ENCODE data around the gene GPRC5C.

The GPRC5C gene

DNA sequence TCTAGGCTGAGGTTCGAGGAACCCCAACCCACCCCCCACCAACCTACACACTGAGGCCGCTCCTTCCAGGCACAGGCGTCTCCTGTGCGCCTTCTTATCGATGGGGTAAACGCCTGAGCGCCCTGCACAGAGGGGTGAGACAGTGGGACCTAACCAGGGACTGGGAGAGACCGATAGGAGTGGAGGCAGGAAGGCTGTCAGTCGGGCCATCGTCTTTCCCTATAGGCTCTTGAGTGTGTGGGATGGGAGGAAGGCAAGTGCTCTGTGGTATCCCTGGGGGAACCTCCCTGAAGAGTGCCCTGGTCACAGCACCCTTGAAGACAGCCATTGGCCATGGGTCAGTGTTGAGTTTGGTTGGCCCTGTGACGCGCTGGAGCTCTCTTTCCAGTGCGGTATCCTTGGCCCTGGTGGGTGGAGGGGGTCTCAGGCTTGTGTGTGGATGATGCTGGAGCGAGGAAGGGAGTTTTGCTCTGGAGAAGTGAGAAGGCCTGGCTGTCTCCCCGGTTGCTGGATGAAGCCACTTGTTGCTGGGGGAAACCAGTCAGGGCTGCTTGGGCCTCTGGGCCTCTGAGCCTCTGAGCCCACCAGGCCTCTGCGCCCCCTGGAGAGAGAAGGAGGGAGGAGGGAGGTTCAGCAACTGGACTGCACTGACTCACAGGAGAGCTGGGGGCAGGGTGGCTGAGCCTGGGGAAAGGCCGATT, 1.7 kb downstream of the GPRC5C start:
- H3K4me1 ChIP-seq = peaks cover 17% of the 10 kb centered on the region
- peak overlapping the region; percentile 57 for H3K27ac ChIP-seq
- no peaks in the 10 kb centered on the region for H3K9me3 ChIP-seq (ENCODE audit: control insufficient read depth, low read length)
- no peaks in the 10 kb centered on the region for H3K36me3 ChIP-seq (ENCODE audit: control insufficient read depth, insufficient read depth, low read length)
- H2AFZ ChIP-seq = no peak overlapping the region
- peak overlapping the region; percentile 94 for H3K4me3 ChIP-seq (ENCODE audit: low read depth, low read length)
- peak overlapping the region; percentile 82 for H3K4me2 ChIP-seq (ENCODE audit: low read length)
- H3K9ac ChIP-seq = no peak overlapping the region
- H3K79me2 ChIP-seq = peaks cover 21% of the 10 kb centered on the region
- H3K27me3 ChIP-seq (ENCODE audit: control insufficient read depth, insufficient read depth, low read length) = no peaks in the 10 kb centered on the region
- TF ChIP-seq, protein P1, sequence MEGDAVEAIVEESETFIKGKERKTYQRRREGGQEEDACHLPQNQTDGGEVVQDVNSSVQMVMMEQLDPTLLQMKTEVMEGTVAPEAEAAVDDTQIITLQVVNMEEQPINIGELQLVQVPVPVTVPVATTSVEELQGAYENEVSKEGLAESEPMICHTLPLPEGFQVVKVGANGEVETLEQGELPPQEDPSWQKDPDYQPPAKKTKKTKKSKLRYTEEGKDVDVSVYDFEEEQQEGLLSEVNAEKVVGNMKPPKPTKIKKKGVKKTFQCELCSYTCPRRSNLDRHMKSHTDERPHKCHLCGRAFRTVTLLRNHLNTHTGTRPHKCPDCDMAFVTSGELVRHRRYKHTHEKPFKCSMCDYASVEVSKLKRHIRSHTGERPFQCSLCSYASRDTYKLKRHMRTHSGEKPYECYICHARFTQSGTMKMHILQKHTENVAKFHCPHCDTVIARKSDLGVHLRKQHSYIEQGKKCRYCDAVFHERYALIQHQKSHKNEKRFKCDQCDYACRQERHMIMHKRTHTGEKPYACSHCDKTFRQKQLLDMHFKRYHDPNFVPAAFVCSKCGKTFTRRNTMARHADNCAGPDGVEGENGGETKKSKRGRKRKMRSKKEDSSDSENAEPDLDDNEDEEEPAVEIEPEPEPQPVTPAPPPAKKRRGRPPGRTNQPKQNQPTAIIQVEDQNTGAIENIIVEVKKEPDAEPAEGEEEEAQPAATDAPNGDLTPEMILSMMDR (IDR thresholded peaks at IDR 0.05) = no peak

DNA sequence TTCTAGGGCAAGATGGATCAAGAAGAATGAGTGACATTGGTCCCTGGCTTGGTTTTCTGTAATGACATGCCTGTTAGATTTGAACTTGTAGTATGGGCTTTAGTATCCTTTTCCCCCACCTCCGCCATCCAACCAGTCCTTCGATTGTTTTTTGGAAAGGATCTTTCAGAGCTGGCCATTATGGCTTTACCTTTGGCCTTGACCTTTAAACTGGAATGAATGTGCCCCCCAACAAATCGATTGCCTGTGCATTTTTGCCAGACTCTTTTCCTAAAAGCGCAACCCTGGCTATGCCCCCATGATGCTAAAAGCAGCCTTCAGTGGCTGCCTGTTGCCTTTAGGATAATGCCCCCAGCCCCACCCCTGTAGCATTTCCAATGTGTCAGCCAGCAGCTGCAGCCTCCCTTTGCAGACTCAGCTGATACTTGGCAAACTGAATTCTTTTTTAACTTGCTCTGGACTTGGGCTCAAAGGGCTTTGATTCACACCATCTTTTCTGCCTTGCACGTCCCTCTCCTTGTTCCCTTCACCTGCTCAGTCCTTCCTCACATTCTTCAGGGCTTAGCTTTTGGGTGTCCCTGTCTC, 4.0 kb downstream of the GPRC5C start:
- H3K27me3 ChIP-seq (ENCODE audit: control insufficient read depth, insufficient read depth, low read length) = no peaks in the 10 kb centered on the region
- H3K27ac ChIP-seq = no peak overlapping the region
- peaks cover 21% of the 10 kb centered on the region for H3K79me2 ChIP-seq
- no peak overlapping the region for H2AFZ ChIP-seq
- no peaks in the 10 kb centered on the region for H3K9me3 ChIP-seq (ENCODE audit: control insufficient read depth, low read length)
- TF ChIP-seq, protein P1 (IDR thresholded peaks at IDR 0.05) = no peak
- H3K4me1 ChIP-seq = peaks cover 8% of the 10 kb centered on the region
- H3K9ac ChIP-seq = no peak overlapping the region
- no peak overlapping the region for H3K4me3 ChIP-seq (ENCODE audit: low read depth, low read length)
- H3K4me2 ChIP-seq (ENCODE audit: low read length) = no peak overlapping the region
- no peaks in the 10 kb centered on the region for H3K36me3 ChIP-seq (ENCODE audit: control insufficient read depth, insufficient read depth, low read length)

DNA sequence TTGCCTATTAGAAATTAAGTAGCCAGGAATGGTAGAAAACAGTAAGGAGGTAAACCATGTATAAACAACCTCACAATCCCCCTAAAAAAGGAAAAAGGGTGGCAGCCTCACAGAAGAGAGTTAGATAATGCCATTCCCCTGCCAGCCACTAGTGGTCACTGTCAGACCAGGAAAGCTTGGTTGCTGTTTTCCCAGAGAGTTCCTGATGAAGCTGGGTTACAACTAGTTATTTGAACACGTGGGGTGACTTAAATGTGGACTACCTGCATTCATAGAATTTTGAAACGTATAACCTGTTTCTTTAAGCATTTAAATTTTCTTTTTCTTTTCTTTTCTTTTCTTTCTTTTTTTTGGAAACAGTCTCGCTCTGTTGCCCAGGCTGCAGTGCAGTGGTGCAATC, 5.8 kb downstream of the GPRC5C start:
- Histone ChIP-seq H3K27me3 (ENCODE audit: control insufficient read depth, insufficient read depth, low read length) (no peaks in the 10 kb centered on the region), H3K79me2 (peaks cover 19% of the 10 kb centered on the region), H2AFZ (no peak overlapping the region), H3K36me3 (ENCODE audit: control insufficient read depth, insufficient read depth, low read length) (no peaks in the 10 kb centered on the region), H3K9me3 (ENCODE audit: control insufficient read depth, low read length) (no peaks in the 10 kb centered on the region), H3K9ac (no peak overlapping the region), H3K4me1 (peaks cover 16% of the 10 kb centered on the region), H3K4me3 (ENCODE audit: low read depth, low read length) (no peak overlapping the region), H3K27ac (no peak overlapping the region), H3K4me2 (ENCODE audit: low read length) (no peak overlapping the region)
- TF ChIP-seq, protein P1 (IDR thresholded peaks at IDR 0.05) = peak; percentile 55

DNA sequence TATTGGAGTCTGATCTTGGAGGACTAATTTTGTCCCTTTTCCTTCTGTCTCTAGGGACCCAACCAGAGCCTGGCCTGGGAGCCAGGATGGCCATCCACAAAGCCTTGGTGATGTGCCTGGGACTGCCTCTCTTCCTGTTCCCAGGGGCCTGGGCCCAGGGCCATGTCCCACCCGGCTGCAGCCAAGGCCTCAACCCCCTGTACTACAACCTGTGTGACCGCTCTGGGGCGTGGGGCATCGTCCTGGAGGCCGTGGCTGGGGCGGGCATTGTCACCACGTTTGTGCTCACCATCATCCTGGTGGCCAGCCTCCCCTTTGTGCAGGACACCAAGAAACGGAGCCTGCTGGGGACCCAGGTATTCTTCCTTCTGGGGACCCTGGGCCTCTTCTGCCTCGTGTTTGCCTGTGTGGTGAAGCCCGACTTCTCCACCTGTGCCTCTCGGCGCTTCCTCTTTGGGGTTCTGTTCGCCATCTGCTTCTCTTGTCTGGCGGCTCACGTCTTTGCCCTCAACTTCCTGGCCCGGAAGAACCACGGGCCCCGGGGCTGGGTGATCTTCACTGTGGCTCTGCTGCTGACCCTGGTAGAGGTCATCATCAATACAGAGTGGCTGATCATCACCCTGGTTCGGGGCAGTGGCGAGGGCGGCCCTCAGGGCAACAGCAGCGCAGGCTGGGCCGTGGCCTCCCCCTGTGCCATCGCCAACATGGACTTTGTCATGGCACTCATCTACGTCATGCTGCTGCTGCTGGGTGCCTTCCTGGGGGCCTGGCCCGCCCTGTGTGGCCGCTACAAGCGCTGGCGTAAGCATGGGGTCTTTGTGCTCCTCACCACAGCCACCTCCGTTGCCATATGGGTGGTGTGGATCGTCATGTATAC, 8.0 kb downstream of the GPRC5C start:
- no peak overlapping the region for H3K27ac ChIP-seq
- H3K4me2 ChIP-seq (ENCODE audit: low read length) = no peak overlapping the region
- H3K9me3 ChIP-seq (ENCODE audit: control insufficient read depth, low read length) = no peaks in the 10 kb centered on the region
- TF ChIP-seq, protein P1 (IDR thresholded peaks at IDR 0.05) = no peak
- H3K4me3 ChIP-seq (ENCODE audit: low read depth, low read length) = no peak overlapping the region
- H3K9ac ChIP-seq = no peak overlapping the region
- H3K36me3 ChIP-seq (ENCODE audit: control insufficient read depth, insufficient read depth, low read length) = no peaks in the 10 kb centered on the region
- H2AFZ ChIP-seq = no peak overlapping the region
- peaks cover 7% of the 10 kb centered on the region for H3K79me2 ChIP-seq
- no peaks in the 10 kb centered on the region for H3K27me3 ChIP-seq (ENCODE audit: control insufficient read depth, insufficient read depth, low read length)
- peaks cover 30% of the 10 kb centered on the region for H3K4me1 ChIP-seq

All from parathyroid adenoma (tissue), 2 donors.